Activated CD4-positive, CD25-positive, alpha-beta regulatory T cell treated with anti-CD3 and anti-CD28 coated beads, Interleukin-2, amount 50 U/mL, for 72 hours (primary cell): ENCODE data around the gene PAM.
"Not testable (repeated sequence)": the region's sequence is repeated elsewhere in the genome, so short reads cannot be mapped to it uniquely, and the experiment has no call there.

Source experiments
- DNase-seq: peaks from one replicate; pipeline ENCODE4 v3.0.0; 2021

Gene PAM

DNA sequence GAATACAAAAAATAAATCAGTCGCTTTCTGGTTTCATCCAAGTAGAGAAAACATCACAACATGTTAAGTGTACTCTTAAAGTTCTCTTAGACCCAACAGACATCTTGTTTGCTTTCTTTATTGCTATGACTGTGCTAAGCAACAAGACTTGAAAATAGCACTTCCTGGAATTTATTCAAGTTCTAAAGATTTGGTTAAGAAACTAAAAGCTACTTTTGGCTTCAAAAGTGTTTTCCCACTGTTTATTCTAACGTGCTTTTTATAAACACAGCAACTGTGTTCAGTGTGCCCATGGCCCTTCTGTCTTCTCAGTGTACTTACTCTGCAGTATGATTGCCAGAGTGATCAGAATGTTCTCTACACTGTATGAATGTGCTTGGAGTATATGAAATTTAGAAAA, 255.1 kb downstream of the PAM start:
- no peak for DNase-seq

GRCh38 chr5:103013933-103014552, 258.9 kb downstream of the PAM start:
- no peak for DNase-seq

DNA sequence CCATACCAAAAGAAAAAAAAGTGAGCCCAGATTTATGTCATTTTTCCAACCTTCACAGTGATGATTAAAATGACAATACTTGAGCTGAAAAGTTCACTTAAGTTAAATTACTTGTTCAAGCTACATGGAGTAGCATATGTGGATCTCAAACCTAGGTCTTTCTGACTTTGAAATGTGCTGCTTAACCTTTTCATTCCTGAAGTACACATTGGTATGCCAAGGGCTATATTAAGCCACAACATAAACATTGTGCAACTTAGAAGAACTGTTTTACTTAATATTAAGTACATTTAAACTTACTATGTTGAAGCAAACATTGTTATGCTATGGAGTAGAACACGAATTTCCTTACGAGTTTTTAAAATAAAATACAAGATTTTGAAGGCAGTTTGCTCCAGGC, 259.9 kb downstream of the PAM start:
- DNase-seq, result no peak

GRCh38 chr5:103016167-103016566, 261.1 kb downstream of the PAM start:
- DNase-seq, result no peak

DNA sequence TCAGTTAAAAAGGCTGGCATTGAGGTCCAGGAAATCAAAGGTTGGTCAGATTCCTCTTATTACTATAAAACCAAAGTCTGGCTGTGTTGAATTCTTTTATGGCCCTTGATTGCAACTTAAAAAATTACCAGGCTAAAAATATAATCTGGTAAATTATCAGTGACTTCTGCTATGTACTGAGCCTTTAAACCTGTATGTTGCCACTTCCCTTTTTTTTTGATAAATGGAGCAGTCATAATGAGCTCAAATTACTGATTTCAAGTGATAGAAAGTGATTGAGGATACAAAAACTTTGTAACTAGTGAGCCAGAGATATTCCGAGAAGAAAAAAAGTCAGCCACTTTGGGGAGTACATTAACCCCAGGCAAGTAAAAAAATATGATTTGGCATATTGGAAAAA, 264.7 kb downstream of the PAM start:
- DNase-seq, result no peak

DNA sequence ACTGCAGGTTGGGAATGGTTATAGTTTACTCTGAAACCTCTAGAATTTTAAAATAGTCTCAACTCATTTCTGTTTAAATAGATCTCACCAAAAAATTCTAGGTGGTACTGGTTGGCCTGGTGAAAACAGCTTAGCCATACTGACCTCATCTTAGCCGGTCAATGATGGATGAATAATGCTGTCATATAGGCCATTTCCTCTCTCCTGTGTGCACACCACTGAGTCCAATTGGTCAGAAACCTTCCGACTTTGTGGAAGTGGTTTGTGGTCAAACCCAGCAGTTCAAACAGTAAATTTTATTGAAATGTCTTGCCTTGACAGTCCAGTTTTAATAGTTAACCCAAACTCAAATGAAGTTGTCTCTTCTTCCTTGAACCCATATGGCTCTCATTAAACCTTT, 266.2 kb downstream of the PAM start:
- DNase-seq, result no peak

GRCh38 chr5:103027267-103027666, 272.2 kb downstream of the PAM start:
- no peak for DNase-seq

DNA sequence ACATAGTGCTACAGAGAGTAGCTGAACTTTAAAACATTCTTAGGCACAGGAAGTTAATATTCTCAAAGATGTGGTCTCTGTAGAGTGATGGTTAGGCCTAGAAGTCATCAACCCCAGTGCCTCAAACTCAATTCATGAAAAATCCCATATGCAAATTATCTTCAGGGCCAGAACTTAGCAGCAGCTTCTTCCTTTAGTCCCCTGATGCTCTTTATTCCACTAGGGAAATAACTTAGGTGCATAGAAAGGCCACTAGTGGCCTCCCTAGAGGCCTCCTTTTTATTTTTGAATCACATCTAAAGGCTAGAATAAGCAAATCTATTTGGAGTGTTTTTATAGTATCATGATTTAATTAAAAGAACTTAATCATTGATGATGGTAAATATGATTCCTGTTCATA, 276.5 kb downstream of the PAM start:
- DNase-seq, result no peak

DNA sequence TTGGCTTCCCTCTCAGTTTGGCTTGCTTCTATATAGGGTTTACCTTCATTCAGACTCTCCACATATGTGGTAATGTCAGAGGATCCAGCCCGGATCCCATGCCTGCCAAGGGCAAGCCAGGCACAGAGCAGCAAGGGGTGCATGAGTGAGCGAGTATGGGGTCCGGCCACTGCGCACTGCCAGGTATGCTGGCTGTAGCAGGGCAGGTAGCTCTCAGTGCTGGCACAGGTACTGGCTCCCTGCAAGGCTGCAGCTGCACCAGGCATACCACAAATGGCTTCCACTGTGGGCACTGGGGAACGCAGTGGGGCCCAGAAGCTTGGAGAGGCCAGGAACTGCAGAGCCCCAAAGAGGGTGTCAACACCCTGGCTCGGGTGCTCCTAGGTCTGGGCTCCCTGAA, 278.6 kb downstream of the PAM start:
- no peak for DNase-seq

DNA sequence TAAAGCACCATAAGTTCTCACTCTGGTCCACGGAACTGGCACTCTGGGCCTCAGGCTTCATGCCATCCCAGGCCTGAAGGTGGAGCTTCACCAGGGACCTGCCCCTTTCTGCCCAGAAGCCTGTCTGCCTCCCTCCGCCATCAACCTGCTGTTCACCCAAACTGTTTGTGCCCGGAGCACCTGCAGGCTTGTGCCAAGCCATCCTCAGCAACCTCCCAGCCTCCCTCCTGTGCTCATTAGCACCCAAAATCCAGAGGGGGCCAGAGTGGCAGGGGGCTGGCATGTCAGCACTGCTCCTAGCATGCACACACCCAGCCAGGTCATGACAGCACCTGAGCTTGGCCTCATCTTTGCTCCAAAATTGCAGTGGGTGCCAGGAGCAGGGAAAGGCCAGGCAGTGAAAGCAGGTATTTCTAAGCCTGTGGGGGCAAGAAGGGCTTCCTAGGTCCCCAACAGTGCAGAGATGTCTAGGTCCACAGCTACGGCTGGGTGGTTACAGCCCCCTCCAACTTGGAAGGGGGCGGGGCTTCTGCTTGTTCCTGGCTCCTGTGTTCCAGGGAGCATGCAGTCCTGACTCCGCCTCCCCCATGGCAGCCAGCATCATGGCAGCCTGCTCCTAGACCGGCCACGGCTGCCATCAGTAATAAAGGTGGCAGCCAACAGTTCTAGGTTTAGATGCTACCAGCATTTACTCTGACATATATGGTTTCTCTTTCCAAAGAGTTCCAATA, 279.7 kb downstream of the PAM start:
- no peak for DNase-seq

GRCh38 chr5:103035701-103036100, 280.6 kb downstream of the PAM start:
- DNase-seq, result no peak

- DNase-seq, result no peak
Observed at GRCh38 chr5:103036601-103037000, 281.5 kb downstream of the PAM start.

- DNase-seq, result no peak
Observed at GRCh38 chr5:103037673-103038455, 282.8 kb downstream of the PAM start.

GRCh38 chr5:103041071-103041676, 286.1 kb downstream of the PAM start:
- DNase-seq, result no peak

- not testable (repeated sequence) for DNase-seq
Observed at GRCh38 chr5:103046706-103047105, 291.6 kb downstream of the PAM start.

GRCh38 chr5:103057208-103058130, 302.4 kb downstream of the PAM start:
- no peak for DNase-seq

GRCh38 chr5:103059525-103059924, 304.4 kb downstream of the PAM start:
- DNase-seq, result no peak

DNA sequence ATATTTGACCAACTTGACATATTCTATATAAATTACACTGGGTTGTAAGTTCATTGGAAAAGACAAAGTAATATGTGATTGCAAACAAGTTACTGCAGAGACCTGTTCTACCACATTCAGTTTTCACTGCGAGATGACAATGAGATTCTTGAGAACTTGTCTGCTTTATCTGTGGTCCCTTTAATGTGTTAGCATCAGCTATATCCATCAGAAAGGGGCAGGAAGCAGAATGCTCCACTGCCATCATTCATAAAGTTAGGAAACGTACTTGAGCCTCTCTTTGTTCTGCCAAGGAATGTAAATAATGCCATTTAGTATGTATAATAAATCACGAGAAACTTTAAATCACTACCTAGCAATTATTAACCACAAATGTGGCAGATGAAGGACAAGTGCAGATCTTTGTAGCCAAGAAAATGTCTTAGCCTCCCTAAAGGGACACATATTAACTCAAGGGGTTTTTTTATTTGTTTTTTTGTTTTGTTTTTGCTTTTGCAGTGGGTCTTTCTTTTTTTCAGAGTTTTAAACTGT, 305.4 kb downstream of the PAM start:
- no peak for DNase-seq

DNA sequence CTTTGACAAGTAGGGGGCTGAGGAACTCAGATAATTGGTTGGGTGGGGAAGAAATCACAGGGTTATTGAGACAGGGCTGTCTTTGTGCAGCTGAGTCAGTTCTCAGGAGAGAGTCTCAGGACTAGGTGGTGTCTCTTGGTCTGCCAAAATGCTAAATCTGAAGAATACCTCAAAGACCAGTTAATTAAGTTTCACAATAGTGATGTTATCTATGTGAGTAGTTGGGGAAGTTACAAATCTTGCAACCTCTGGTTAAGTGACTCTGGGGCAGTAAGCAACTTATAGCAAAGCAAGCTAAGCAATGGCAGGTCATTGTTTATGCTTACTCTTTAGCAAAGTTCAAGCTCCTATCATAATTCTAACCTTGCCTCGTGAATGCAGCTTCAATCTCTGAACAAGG, 311.2 kb downstream of the PAM start:
- no peak for DNase-seq

- DNase-seq, result not testable (repeated sequence)
Observed at GRCh38 chr5:103073500-103073899, 318.4 kb downstream of the PAM start.

DNA sequence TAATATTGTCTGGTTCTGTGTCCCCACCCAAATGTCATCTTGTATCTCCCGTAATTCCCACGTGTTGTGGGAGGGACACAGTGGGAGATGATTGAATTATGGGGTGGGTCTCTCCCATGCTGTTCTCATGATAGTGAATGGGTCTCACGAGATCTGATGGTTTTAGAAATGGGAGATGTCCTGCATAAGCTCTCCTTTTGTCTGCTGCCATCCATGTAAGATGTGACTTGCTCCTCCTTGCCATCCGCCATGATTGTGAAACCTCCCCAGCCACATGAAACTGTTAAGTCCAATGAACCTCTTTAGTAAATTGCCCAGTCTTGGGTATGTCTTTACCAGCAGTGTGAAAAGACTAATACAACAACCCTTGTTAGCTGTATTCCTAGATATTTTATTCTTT, 320.3 kb downstream of the PAM start:
- no peak for DNase-seq
